SK-N-SH (cell line): ENCODE measurements around the gene RXYLT1. TPM values are rescaled to one million over a fixed set of nuclear protein-coding genes. Genes with fewer than 3 reads are reported as not detected.

Experiments
- CTCF ChIA-PET: fragments of 300-600, 350-600 bp; formaldehyde crosslinking; extraction: SDS; loops from one replicate; lab custom pipeline; 2021; lab: Yijun Ruan, JAX
- POLR2A ChIA-PET: fragments of 350-600 bp; sonication (Branson Sonifier 250); formaldehyde crosslinking; extraction: SDS; loops from one replicate; lab custom pipeline; 2020; ENCODE audit warnings: antibody characterized with exemption, inconsistent platforms; lab: Yijun Ruan, JAX
- DNase-seq: peaks from one replicate; pipeline ENCODE4 v3.0.0; 2012
- H2AFZ ChIP-seq: fragments of 200-600 bp; sonication (generic); 2 replicates; pipeline ENCODE4 v1.8.1; 2016; ENCODE audit warnings: antibody characterized with exemption, mild to moderate bottlenecking, low read depth
- H3F3A ChIP-seq: fragments of 200-600 bp; sonication (generic); replicated peaks from 2 replicates; pipeline ENCODE3; 2016; ENCODE audit warnings: antibody characterized with exemption, mild to moderate bottlenecking; ENCODE audit not compliant: insufficient read depth
- H3K27ac ChIP-seq, 2 experiments: fragments of 200-500 bp in 1 of 2; fragments of 200-600 bp in 1 of 2; sonication (Bioruptor generic) in 1 of 2; sonication (generic), shearing (Covaris generic) in 1 of 2; 2 replicates each; pipeline versions ENCODE4 v1.5.1 to v1.6.1; 2014 to 2016; ENCODE audit warnings: low read depth in 2 of 2, inconsistent platforms in 1 of 2, low read length in 1 of 2, mild to moderate bottlenecking in 1 of 2, mixed read lengths in 1 of 2
- H3K27me3 ChIP-seq: fragments of 200-600 bp; sonication (generic), shearing (Covaris generic); 2 replicates; pipeline ENCODE4 v1.6.1; 2016; ENCODE audit warnings: mixed run types; ENCODE audit not compliant: insufficient read depth
- H3K36me3 ChIP-seq, 2 experiments: fragments of 200-500 bp in 1 of 2; fragments of 200-600 bp in 1 of 2; sonication (Bioruptor generic) in 1 of 2; sonication (generic) in 1 of 2; replicated peaks in 1 of 2; 2 replicates each; pipeline versions ENCODE3 to v1.5.1; 2014 to 2016; ENCODE audit warnings: low read length in 1 of 2, mild to moderate bottlenecking in 1 of 2; ENCODE audit not compliant: insufficient read depth in 2 of 2, control insufficient read depth in 1 of 2
- H3K4me1 ChIP-seq, 2 experiments: fragments of 200-500 bp in 1 of 2; fragments of 200-600 bp in 1 of 2; sonication (Bioruptor generic) in 1 of 2; sonication (generic), shearing (Covaris generic) in 1 of 2; 2 replicates each; pipeline versions ENCODE4 v1.5.1 to v1.6.1; 2014 to 2016; ENCODE audit warnings: low read depth in 1 of 2, low read length in 1 of 2, mixed run types in 1 of 2; ENCODE audit not compliant: insufficient read depth in 2 of 2, control insufficient read depth in 1 of 2
- H3K4me2 ChIP-seq: fragments of 200-600 bp; sonication (generic), shearing (Covaris generic); 2 replicates; pipeline ENCODE4 v1.6.1; 2017; ENCODE audit warnings: mixed run types
- H3K4me3 ChIP-seq, 2 experiments: fragments of 200-500 bp in 1 of 2; fragments of 200-600 bp in 1 of 2; sonication (Bioruptor generic) in 1 of 2; sonication (generic), shearing (Covaris generic) in 1 of 2; 2 replicates each; pipeline versions ENCODE4 v1.5.1 to v1.8.1; 2014 to 2016; ENCODE audit warnings: low read depth in 2 of 2, inconsistent platforms in 1 of 2, low read length in 1 of 2, mild to moderate bottlenecking in 1 of 2, mixed read lengths in 1 of 2, moderate library complexity in 1 of 2
- H3K79me2 ChIP-seq: fragments of 200-600 bp; sonication (generic); 2 replicates; pipeline ENCODE4 v1.8.1; 2017; ENCODE audit warnings: mild to moderate bottlenecking; ENCODE audit not compliant: insufficient read depth
- H3K9ac ChIP-seq: fragments of 200-600 bp; sonication (generic); 2 replicates; pipeline ENCODE4 v1.6.1; 2017; ENCODE audit warnings: mixed run types
- H3K9me2 ChIP-seq: fragments of 200-600 bp; sonication (generic); 2 replicates; pipeline ENCODE4 v1.6.1; 2017; ENCODE audit warnings: mixed run types
- H3K9me3 ChIP-seq: fragments of 200-600 bp; sonication (generic); 2 replicates; pipeline ENCODE4 v1.6.1; 2017; ENCODE audit warnings: mixed run types, mild to moderate bottlenecking, moderate library complexity
- H4K20me1 ChIP-seq: fragments of 200-600 bp; sonication (generic); 2 replicates; pipeline ENCODE4 v1.6.1; 2017; ENCODE audit warnings: mild to moderate bottlenecking, mixed run types; ENCODE audit not compliant: insufficient read depth
- CHD2 ChIP-seq: fragments of 150-350 bp; IDR thresholded peaks from 2 replicates; pipeline ENCODE4 v1.6.1; 2018; ENCODE audit warnings: low read length; ENCODE audit not compliant: partially characterized antibody
- CTCF ChIP-seq: fragments of 200-600 bp; sonication (generic); IDR thresholded peaks from 2 replicates; pipeline ENCODE4 v1.6.1; 2017; ENCODE audit warnings: antibody characterized with exemption, mild to moderate bottlenecking, moderate library complexity
- ELF1 ChIP-seq: IDR thresholded peaks from 2 replicates; pipeline ENCODE4 v1.4.0; 2012
- EP300 ChIP-seq, 2 experiments: IDR thresholded peaks; 2 replicates each; pipeline versions ENCODE4 v1.4.0 to v1.6.1; 2012; ENCODE audit warnings: borderline replicate concordance in 1 of 2, low read depth in 1 of 2, low read length in 1 of 2
- FOSL2 ChIP-seq: IDR thresholded peaks from 2 replicates; pipeline ENCODE4 v1.4.0; 2012; ENCODE audit warnings: low read depth, mild to moderate bottlenecking, moderate library complexity, borderline replicate concordance
- FOXM1 ChIP-seq: IDR thresholded peaks from 2 replicates; pipeline ENCODE4 v1.4.0; 2012; ENCODE audit warnings: low read depth, mild to moderate bottlenecking
- GATA2 ChIP-seq: sonication (generic); formaldehyde crosslinking; IDR thresholded peaks from 2 replicates; pipeline ENCODE4 v1.5.0; 2020; ENCODE audit warnings: mild to moderate bottlenecking, missing genetic modification reagents
- JUND ChIP-seq: IDR thresholded peaks from 2 replicates; pipeline ENCODE4 v1.4.0; 2012
- MAX ChIP-seq: IDR thresholded peaks from 2 replicates; pipeline ENCODE4 v1.4.0; 2012; ENCODE audit warnings: low read depth
- MXI1 ChIP-seq: IDR thresholded peaks from 2 replicates; pipeline ENCODE4 v1.6.1; 2012; ENCODE audit warnings: mild to moderate bottlenecking, low read depth, low read length, improper control_type of control experiment
- POLR2AphosphoS5 ChIP-seq: IDR thresholded peaks from 2 replicates; pipeline ENCODE4 v1.6.1; 2012; ENCODE audit warnings: low read depth, low read length
- RAD21 ChIP-seq: IDR thresholded peaks from 2 replicates; pipeline ENCODE4 v1.6.1; 2012; ENCODE audit warnings: mild to moderate bottlenecking, low read length
- REST ChIP-seq: IDR thresholded peaks from 2 replicates; pipeline ENCODE4 v1.6.1; 2012; ENCODE audit warnings: mild to moderate bottlenecking, low read depth, low read length, moderate library complexity
- RXRA ChIP-seq: IDR thresholded peaks from 2 replicates; pipeline ENCODE4 v1.4.0; 2012; ENCODE audit warnings: low read depth, mild to moderate bottlenecking, borderline replicate concordance
- SMC3 ChIP-seq: IDR thresholded peaks from 2 replicates; pipeline ENCODE4 v1.6.1; 2012; ENCODE audit warnings: low read depth, low read length, improper control_type of control experiment
- TEAD4 ChIP-seq: IDR thresholded peaks from 2 replicates; pipeline ENCODE4 v1.4.0; 2012; ENCODE audit warnings: mild to moderate bottlenecking, borderline replicate concordance; ENCODE audit not compliant: insufficient read depth
- USF1 ChIP-seq: IDR thresholded peaks from 2 replicates; pipeline ENCODE4 v1.4.0; 2012; ENCODE audit warnings: low read depth, borderline replicate concordance
- USF2 ChIP-seq: fragments of 150-350 bp; IDR thresholded peaks from 2 replicates; pipeline ENCODE4 v1.6.1; 2017; ENCODE audit warnings: antibody characterized with exemption, low read length, low read depth, borderline replicate concordance
- WGBS: methylation state at CpG from one replicate; pipeline ENCODE4 v1.1.6; 2017; ENCODE audit warnings: low lambda C conversion rate; 5-methylcytosine and 5-hydroxymethylcytosine counted together
- polyA plus RNA-seq, 3 experiments: library from polyadenylated mRNA; depleted of rRNA; stranded (reverse); fragments of >200 nt; gene quantifications; 2 replicates each; pipeline ENCODE4 v1.2.3, GENCODE V29; 2012

Gene RXYLT1
- polyA plus RNA-seq, 1 of the 3 experiments (the other 2 are of a cell fraction), result 10.7 TPM

GRCh38 chr12:63770375-63770774 lies 9.3 kb upstream of the RXYLT1 start:
- no peak overlapping the region for H3K4me3 ChIP-seq
- H3F3A ChIP-seq, result no peaks in the 10 kb centered on the region
- no peak overlapping the region for H3K9ac ChIP-seq
- DNase-seq, result no peak
- H3K4me1 ChIP-seq, result no peaks in the 10 kb centered on the region
- no peaks in the 10 kb centered on the region; the same call in 1 of the 2 replicates for H3K27me3 ChIP-seq
- TF ChIP-seq USF2 (no peak), FOXM1 (no peak), MAX (no peak), EP300 (IDR thresholded peaks at IDR 0.05; ENCODE audit: borderline replicate concordance in 1 of 2, low read depth in 1 of 2, low read length in 1 of 2) (no peak), POLR2AphosphoS5 (no peak), MXI1 (no peak), RXRA (no peak), JUND (no peak), CTCF (no peak)
- H3K79me2 ChIP-seq, result no peaks in the 10 kb centered on the region
- no peak overlapping the region for H2AFZ ChIP-seq
- H3K27ac ChIP-seq, result no peak overlapping the region
- CTCF ChIA-PET, result interaction anchor here (0.9 kb wide), 1 partner anchor 618 kb away, joined by 3 read pairs; no protein-coding TSS in a partner anchor
- H3K9me2 ChIP-seq, result no peaks in the 10 kb centered on the region
- no peaks in the 10 kb centered on the region for H4K20me1 ChIP-seq
- H3K4me2 ChIP-seq, result no peak overlapping the region
- POLR2A ChIA-PET, result no interaction called here
- H3K9me3 ChIP-seq, result peaks cover 3% of the 10 kb centered on the region; the same call in 1 of the 2 replicates
- 52% methylated on average over 1 of the region's 1 CpG for WGBS
- H3K36me3 ChIP-seq, result no peaks in the 10 kb centered on the region

GRCh38 chr12:63777340-63777739 lies 2.4 kb upstream of the RXYLT1 start:
- Histone ChIP-seq H3K36me3 (peaks cover 6 to 10% of the 10 kb centered on the region in 2 experiments), H3K9me2 (no peaks in the 10 kb centered on the region), H3K4me1 (peaks cover 5% of the 10 kb centered on the region in 2 experiments; a peak in 2 of 4 replicates), H4K20me1 (no peaks in the 10 kb centered on the region), H2AFZ (no peak overlapping the region), H3K4me3 (no peak overlapping the region), H3K4me2 (no peak overlapping the region), H3K27me3 (no peaks in the 10 kb centered on the region), H3K79me2 (peaks cover 15% of the 10 kb centered on the region), H3K27ac (no peak overlapping the region), H3K9ac (no peak overlapping the region), H3K9me3 (no peaks in the 10 kb centered on the region), H3F3A (no peaks in the 10 kb centered on the region)
- no peak for DNase-seq
- TF ChIP-seq JUND (no peak), RAD21 (no peak), GATA2 (no peak), FOSL2 (no peak), MXI1 (no peak), ELF1 (no peak), TEAD4 (no peak), MAX (no peak), SMC3 (no peak), USF1 (no peak), REST (no peak), POLR2AphosphoS5 (no peak), CHD2 (no peak)
- WGBS, result 91% methylated on average over 1 of the region's 1 CpG
- ChIA-PET CTCF (no interaction called here), POLR2A (no interaction called here)
